Testis (tissue), 3 donors: ENCODE data around the gene VSX2. TPM values are rescaled to one million over a fixed set of nuclear protein-coding genes. Genes with fewer than 3 reads are reported as not detected.

ENCODE experiments used
- DNase-seq: peaks from one replicate; pipeline ENCODE4 v3.0.0-alpha.2; 2019
- H3K27ac ChIP-seq, 2 donors: fragments of 200-600 bp; sonication (generic); one replicate each; pipeline ENCODE4 v1.5.1; 2019
- H3K27me3 ChIP-seq: fragments of 200-600 bp; sonication (generic); one replicate; pipeline ENCODE4 v1.5.1; 2019
- H3K36me3 ChIP-seq: fragments of 200-600 bp; sonication (generic); one replicate; pipeline ENCODE4 v1.5.1; 2017; ENCODE audit warnings: low read depth; ENCODE audit errors: missing control alignments
- H3K4me1 ChIP-seq: fragments of 200-600 bp; sonication (generic); one replicate; pipeline ENCODE4 v1.5.1; 2019
- H3K4me3 ChIP-seq, 2 donors: fragments of 200-600 bp; sonication (generic); one replicate each; pipeline ENCODE4 v1.5.1; 2017 to 2019
- H3K9me3 ChIP-seq: fragments of 200-600 bp; sonication (generic); one replicate; pipeline ENCODE4 v1.5.1; 2017
- CTCF ChIP-seq, 3 experiments: fragments of 450-650 bp in 2 of 3; fragments of 200-600 bp in 1 of 3; sonication (generic) in 1 of 3; IDR thresholded peaks; one replicate each; pipeline ENCODE4 v1.5.1; 2016 to 2019; ENCODE audit warnings: antibody characterized with exemption in 3 of 3, mild to moderate bottlenecking in 2 of 3, moderate library complexity in 1 of 3
- POLR2A ChIP-seq: fragments of 450-650 bp; IDR thresholded peaks from one replicate; pipeline ENCODE4 v1.6.1; 2017; ENCODE audit warnings: antibody characterized with exemption, mild to moderate bottlenecking, moderate library complexity
- WGBS, 2 donors: methylation state at CpG; one replicate each; pipeline ENCODE4 v1.1.5; 2018; 5-methylcytosine and 5-hydroxymethylcytosine counted together
- intact Hi-C: fragments of 100-400 bp; cut with DNase I; formaldehyde crosslinking; loops from one replicate; pipeline ENCODE4 v1.15.1; 2023; ENCODE audit warnings: low total_unique reads
- polyA plus RNA-seq: library from polyadenylated mRNA; stranded (reverse); fragments of 350-450 nt; fragmentation: Illumina TruSeq; extraction: RNeasy Lipid Tissue Mini Kit (QIAGEN cat#74804); gene quantifications from one replicate; pipeline ENCODE4 v1.2.3, GENCODE V29; 2014; ENCODE audit warnings: low read depth, low replicate concordance; ENCODE audit not compliant: insufficient read depth
- total RNA-seq, 2 donors: library from RNA; depleted of rRNA; stranded (reverse); fragments of >200 nt; gene quantifications; one replicate each; pipeline ENCODE4 v1.2.3, GENCODE V29; 2016

Gene VSX2
- total and polyA plus RNA-seq, 3 donors from 2014 or later = 0.16 to 0.55 (median 0.37) TPM

- H3K9me3 ChIP-seq = no peaks in the 10 kb centered on the region
- no peaks in the 10 kb centered on the region for H3K27me3 ChIP-seq
- DNase-seq = peak; percentile 48
- no peak overlapping the region for H3K27ac ChIP-seq
- intact Hi-C loops = loop anchor here (10.0 kb wide), 1 partner anchor 143 kb away; no protein-coding TSS in a partner anchor
- no peaks in the 10 kb centered on the region for H3K36me3 ChIP-seq
- TF ChIP-seq CTCF (IDR thresholded peaks at IDR 0.05) = peak; percentile 69 to 99 (median 94)
- no peak for TF ChIP-seq POLR2A
- 1 to 5% methylated on average over 19 to 64 of the region's 68 CpGs for WGBS, 2 donors
- peak overlapping the region; percentile 58 to 62 for H3K4me3 ChIP-seq
- H3K4me1 ChIP-seq = peaks cover 4% of the 10 kb centered on the region
These were observed 18.1 kb downstream of the VSX2 start for GRCh38 chr14:74257078-74257940.

- no peak for DNase-seq
- WGBS, 2 donors = 5% methylated on average over 55 to 56 of the region's 56 CpGs
- Histone ChIP-seq H3K4me1 (peaks cover 4% of the 10 kb centered on the region), H3K36me3 (no peaks in the 10 kb centered on the region), H3K27me3 (no peaks in the 10 kb centered on the region), H3K27ac (no peak overlapping the region), H3K4me3 (peak overlapping the region; percentile 58 to 62), H3K9me3 (no peaks in the 10 kb centered on the region)
- intact Hi-C loops = loop anchor here (10.0 kb wide), 1 partner anchor 143 kb away; no protein-coding TSS in a partner anchor
- TF ChIP-seq CTCF (IDR thresholded peaks at IDR 0.05) (no peak), POLR2A (no peak)
These were observed 18.9 kb downstream of the VSX2 start for GRCh38 chr14:74257941-74258763.

DNA sequence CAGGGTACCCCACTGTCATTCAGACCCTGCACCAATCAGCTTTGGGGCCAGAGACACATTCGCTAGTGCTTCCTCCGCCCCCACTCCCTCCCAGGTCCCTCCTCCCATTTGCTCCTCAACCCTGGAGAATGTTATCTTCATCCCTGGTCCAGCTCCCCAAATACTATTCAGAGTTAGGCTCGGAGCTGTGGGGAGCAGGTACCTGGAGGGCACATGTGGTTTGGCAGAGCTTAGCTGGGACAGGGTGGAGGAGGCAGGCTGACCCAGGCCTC lies 19.5 kb downstream of the VSX2 start:
- H3K4me3 ChIP-seq = peak overlapping the region in 1 of 2 donors; percentile 58
- no peaks in the 10 kb centered on the region for H3K27me3 ChIP-seq
- TF ChIP-seq POLR2A = no peak
- TF ChIP-seq CTCF (IDR thresholded peaks at IDR 0.05) = no peak
- no peaks in the 10 kb centered on the region for H3K9me3 ChIP-seq
- H3K4me1 ChIP-seq = peaks cover 4% of the 10 kb centered on the region
- DNase-seq = no peak
- WGBS, 2 donors = 48 to 51% methylated on average over 3 of the region's 3 CpGs
- intact Hi-C loops = loop anchor here (10.0 kb wide), 1 partner anchor 144 kb away; no protein-coding TSS in a partner anchor
- no peak overlapping the region for H3K27ac ChIP-seq
- no peaks in the 10 kb centered on the region for H3K36me3 ChIP-seq

GRCh38 chr14:74259513-74259912 lies 20.3 kb downstream of the VSX2 start:
- H3K27ac ChIP-seq = no peak overlapping the region
- TF ChIP-seq CTCF (IDR thresholded peaks at IDR 0.05) (no peak), POLR2A (no peak)
- H3K9me3 ChIP-seq = no peaks in the 10 kb centered on the region
- H3K36me3 ChIP-seq = no peaks in the 10 kb centered on the region
- no peak for DNase-seq
- H3K4me3 ChIP-seq = no peak overlapping the region
- peaks cover 4% of the 10 kb centered on the region for H3K4me1 ChIP-seq
- intact Hi-C loops = loop anchor here (10.0 kb wide), 1 partner anchor 145 kb away; no protein-coding TSS in a partner anchor
- 95 to 96% methylated on average over 7 to 12 of the region's 12 CpGs for WGBS, 2 donors
- H3K27me3 ChIP-seq = no peaks in the 10 kb centered on the region
